ENCODE data around the gene GSTM3. TPM values are rescaled to one million over a fixed set of nuclear protein-coding genes. Genes with fewer than 3 reads are reported as not detected.
A peak's percentile ranks its signal among the peaks of the same experiment; 100 is the strongest.
"Not testable (repeated sequence)": the region's sequence is repeated elsewhere in the genome, so short reads cannot be mapped to it uniquely, and the experiment has no call there.

Gene GSTM3
- polyA plus RNA-seq, 1 donor: 132 TPM

DNA sequence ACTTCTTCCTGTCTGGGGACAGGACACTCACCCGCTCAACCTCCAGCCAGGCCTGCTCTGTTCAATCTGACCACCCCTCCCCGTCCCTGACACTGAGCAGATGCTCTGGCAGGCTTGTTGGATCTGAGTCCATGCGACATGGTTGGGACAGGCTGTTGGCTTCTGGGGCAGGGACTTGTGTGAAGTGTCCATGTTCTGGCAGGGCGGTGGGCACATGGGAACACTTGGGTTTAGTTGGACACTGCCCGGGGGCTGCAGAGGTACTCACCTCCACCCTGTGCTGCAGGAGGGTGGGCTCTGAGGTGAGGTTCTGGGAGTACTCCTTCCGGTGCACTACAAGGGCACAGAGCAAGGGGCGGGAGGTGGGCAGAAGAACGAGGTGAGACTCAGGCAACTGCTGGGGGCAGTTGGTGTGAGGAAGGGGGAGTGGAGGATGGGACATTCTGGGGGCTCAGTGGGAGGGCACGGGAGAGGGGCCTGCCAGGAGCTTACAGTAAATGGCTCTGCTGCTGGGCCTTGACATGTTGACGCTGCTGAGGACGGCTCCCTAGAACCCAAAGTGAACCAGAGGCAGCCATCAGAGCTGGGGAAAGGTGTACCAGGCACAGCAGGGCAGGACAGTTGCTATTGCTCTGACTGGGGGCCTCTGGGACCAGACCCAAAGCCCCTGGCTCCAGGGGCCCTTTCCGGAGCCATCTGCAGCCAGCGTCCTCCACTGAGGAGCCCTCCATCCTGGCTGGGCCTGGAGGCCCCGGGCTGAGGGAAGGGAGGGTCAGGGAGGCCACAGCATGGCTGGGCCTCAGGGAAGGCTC, 20.6 kb upstream of the GSTM3 start:
- H3K4me3 ChIP-seq (ENCODE audit: low read length): peak overlapping the region; percentile 92
- WGBS (ENCODE audit: insufficient coverage, low lambda C conversion rate): 20% methylated on average over 1 of the region's 14 CpGs
- DNase-seq: no peak
- no peaks in the 10 kb centered on the region for H3K9me3 ChIP-seq (ENCODE audit: control insufficient read depth, low read depth, low read length)
- peaks cover 53% of the 10 kb centered on the region for H3K36me3 ChIP-seq (ENCODE audit: control insufficient read depth, insufficient read depth, low read length)
- no peak overlapping the region for H3K27ac ChIP-seq (ENCODE audit: low read length)
- no peaks in the 10 kb centered on the region for H3K27me3 ChIP-seq (ENCODE audit: control insufficient read depth, insufficient read depth, low read length)
- peaks cover 46% of the 10 kb centered on the region for H3K4me1 ChIP-seq (ENCODE audit: control insufficient read depth, insufficient read depth, low read length)

DNA sequence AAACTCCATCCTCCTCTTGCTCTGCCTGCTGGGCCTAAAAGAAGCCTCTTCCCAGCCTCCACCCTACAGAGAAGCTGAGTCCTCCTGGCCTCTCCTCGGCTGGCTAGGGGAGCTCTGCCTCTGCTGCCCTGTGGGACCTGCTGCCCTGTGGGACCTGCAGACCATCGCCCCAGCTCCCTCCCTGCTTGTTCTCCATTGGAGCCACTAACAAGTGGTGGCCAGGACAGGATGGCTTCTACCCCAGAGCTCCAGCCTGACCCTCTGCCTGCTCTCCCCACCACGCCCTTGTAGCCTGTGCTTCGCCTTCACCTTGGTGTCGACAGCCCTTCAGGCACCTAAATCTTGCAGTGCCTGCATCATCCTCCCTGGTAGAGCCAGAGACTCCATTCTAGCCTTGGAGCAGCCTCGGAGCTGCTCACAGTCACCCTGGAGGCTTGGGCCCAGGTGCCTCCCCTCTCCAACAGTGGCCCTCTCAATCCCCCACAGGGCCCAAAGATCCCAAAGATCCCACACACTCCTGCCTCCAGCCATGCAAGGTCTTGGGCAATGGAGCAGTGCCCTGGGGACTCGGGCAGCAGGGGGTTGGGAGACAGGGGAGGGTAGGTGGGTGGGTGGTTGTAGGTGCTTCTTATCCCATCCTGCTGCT, 19.9 kb upstream of the GSTM3 start:
- no peaks in the 10 kb centered on the region for H3K27me3 ChIP-seq (ENCODE audit: control insufficient read depth, insufficient read depth, low read length)
- DNase-seq: no peak
- H3K4me1 ChIP-seq (ENCODE audit: control insufficient read depth, insufficient read depth, low read length): peaks cover 39% of the 10 kb centered on the region
- peaks cover 59% of the 10 kb centered on the region for H3K36me3 ChIP-seq (ENCODE audit: control insufficient read depth, insufficient read depth, low read length)
- no peaks in the 10 kb centered on the region for H3K9me3 ChIP-seq (ENCODE audit: control insufficient read depth, low read depth, low read length)
- H3K4me3 ChIP-seq (ENCODE audit: low read length): no peak overlapping the region
- no CpG with 5 or more reads among the region's 7 CpGs for WGBS (ENCODE audit: insufficient coverage, low lambda C conversion rate)
- H3K27ac ChIP-seq (ENCODE audit: low read length): no peak overlapping the region

DNA sequence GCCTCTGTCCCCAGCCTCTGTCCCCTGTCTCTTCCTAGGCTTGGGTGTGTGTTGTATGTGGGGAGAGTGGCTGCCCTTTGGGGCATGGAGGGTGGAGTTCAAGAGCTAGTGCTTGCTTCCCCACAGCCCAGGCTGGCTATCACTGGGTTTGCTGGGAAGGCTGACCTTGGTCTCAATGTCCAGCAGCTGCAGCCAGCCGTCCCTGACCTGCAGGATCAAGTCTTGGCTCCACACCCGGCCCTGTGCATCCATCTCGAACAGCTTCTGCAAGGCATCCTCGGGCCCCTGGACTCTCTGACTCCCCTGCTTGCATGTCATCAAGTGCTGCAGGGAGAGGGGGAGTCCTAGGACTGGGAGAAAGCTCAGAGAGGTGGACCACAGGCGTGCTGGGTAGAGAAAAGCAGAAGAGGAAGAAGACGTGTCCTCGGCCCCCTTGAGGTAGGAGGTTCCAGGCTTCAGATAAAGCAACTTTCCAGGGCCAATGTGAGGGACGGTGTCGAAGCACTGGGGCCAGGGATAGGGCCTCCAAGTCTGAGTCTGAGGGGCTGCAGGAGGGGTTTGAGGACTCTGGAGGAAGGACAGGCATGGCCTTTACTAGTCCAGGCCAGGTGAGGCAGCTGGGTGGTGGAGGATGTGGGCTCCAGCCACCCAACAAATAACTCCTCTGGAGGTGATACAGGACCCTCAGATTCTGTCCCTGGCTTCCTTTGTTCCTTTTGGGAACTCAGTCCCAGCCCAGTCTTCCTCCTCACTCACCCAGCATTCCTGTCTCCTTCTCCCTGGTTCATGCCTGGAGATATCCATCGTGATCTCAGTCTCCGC, 18.9 kb upstream of the GSTM3 start:
- Histone ChIP-seq H3K36me3 (ENCODE audit: control insufficient read depth, insufficient read depth, low read length) (peaks cover 63% of the 10 kb centered on the region), H3K9me3 (ENCODE audit: control insufficient read depth, low read depth, low read length) (no peaks in the 10 kb centered on the region), H3K27me3 (ENCODE audit: control insufficient read depth, insufficient read depth, low read length) (no peaks in the 10 kb centered on the region), H3K4me1 (ENCODE audit: control insufficient read depth, insufficient read depth, low read length) (peaks cover 29% of the 10 kb centered on the region), H3K27ac (ENCODE audit: low read length) (no peak overlapping the region), H3K4me3 (ENCODE audit: low read length) (no peak overlapping the region)
- no peak for DNase-seq
- WGBS (ENCODE audit: insufficient coverage, low lambda C conversion rate): 90% methylated on average over 2 of the region's 11 CpGs

DNA sequence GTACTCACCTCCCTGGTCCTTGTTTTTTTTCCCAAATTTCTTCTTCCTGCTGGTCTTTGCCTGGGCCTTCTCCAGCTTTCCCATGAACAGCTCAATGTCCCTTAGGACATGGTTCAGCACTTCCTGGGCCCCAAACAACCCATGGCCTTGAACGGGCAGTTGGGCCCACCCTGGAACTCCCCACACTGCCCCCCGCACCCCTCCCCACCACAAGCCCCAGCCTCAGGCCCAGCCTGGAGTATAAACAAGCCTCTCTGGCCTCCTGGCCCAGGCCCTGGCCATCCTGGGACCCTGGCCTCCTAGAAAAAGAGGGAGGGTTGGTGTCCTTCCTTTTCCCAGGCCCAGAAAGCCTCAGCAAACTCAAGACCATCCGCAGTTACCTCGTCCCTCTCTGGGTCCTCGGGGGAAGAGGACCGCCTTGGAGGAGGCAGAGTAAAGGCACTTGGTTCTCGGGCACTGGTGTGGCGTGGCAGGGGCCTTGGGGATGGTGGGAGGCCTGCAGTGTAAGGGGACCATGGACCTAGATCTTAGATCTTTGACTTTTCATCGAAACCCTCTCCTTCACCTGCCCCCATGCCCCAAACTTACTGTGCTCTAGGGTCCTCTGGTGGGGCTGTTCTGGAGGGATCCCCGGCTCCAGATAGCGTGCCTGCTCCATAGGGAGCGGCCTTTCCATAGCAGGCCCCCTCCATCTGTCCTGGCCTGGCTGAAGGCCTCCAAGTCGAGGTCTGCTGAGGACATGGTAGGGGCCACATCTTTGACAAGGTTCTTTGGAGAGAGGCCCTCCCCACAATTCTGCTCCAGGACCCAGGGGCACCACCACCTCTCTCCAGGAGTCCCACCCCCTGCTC, 17.3 kb upstream of the GSTM3 start:
- WGBS (ENCODE audit: insufficient coverage, low lambda C conversion rate): no CpG with 5 or more reads among the region's 13 CpGs
- Histone ChIP-seq H3K4me3 (ENCODE audit: low read length) (no peak overlapping the region), H3K9me3 (ENCODE audit: control insufficient read depth, low read depth, low read length) (no peaks in the 10 kb centered on the region), H3K27me3 (ENCODE audit: control insufficient read depth, insufficient read depth, low read length) (no peaks in the 10 kb centered on the region), H3K27ac (ENCODE audit: low read length) (no peak overlapping the region), H3K4me1 (ENCODE audit: control insufficient read depth, insufficient read depth, low read length) (peaks cover 20% of the 10 kb centered on the region), H3K36me3 (ENCODE audit: control insufficient read depth, insufficient read depth, low read length) (peaks cover 70% of the 10 kb centered on the region)
- DNase-seq: no peak

DNA sequence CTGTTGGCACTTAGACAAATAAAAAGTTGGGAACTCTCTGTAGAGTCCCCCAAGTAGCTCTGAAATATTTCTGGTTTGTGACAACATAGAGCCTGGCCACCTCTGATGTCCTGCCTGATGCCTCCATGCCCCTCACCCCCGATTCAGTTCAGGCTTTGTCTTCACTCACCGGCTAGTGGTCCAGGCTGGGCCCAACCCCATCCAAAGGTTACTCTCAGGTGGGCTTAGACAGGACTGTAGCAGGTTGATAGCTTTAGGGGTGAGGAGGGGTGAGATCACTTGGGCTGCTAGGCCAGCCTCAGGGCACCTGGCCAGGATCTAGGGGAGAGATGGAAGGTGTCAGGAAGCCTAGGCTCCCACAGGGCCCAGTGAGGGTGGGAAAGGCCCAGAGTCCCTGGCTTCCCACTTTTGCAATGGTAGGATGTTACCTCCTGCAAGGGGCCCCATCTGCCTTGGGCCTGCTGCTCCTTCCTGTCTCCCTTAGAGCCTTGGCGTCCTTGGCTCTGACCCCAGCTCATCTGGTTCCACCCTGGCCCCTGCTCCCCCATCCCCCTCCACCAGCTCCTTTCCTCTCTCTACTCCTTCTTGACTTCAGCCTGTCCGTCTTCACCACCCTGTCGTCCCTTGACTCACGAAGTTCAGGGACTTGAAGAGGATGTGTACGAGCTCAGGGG, 16.1 kb upstream of the GSTM3 start:
- Histone ChIP-seq H3K4me1 (ENCODE audit: control insufficient read depth, insufficient read depth, low read length) (peaks cover 13% of the 10 kb centered on the region), H3K9me3 (ENCODE audit: control insufficient read depth, low read depth, low read length) (no peaks in the 10 kb centered on the region), H3K27me3 (ENCODE audit: control insufficient read depth, insufficient read depth, low read length) (no peaks in the 10 kb centered on the region), H3K36me3 (ENCODE audit: control insufficient read depth, insufficient read depth, low read length) (peaks cover 81% of the 10 kb centered on the region), H3K27ac (ENCODE audit: low read length) (no peak overlapping the region), H3K4me3 (ENCODE audit: low read length) (no peak overlapping the region)
- DNase-seq: no peak
- WGBS (ENCODE audit: insufficient coverage, low lambda C conversion rate): no CpG with 5 or more reads among the region's 7 CpGs

DNA sequence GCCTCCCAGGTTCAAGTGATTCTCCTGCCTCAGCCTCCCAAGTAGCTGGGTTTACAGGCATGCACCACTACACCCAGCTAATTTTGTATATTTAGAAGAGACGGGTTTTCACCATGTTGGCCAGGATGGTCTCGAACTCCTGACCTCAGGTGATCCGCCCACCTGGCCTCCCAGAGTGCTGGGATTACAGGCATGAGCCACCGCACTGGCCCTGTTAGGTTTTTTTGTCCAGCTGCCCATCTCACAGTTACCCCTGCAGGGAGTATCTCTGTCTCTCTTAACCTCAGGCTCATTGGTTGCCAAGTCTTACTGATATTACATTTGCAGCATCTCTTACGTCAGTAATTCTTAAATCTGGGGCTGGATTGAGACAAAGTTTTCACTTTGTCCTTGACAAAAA, 15.5 kb upstream of the GSTM3 start:
- peaks cover 11% of the 10 kb centered on the region for H3K4me1 ChIP-seq (ENCODE audit: control insufficient read depth, insufficient read depth, low read length)
- 86% methylated on average over 1 of the region's 5 CpGs for WGBS (ENCODE audit: insufficient coverage, low lambda C conversion rate)
- H3K4me3 ChIP-seq (ENCODE audit: low read length); DNase-seq; H3K27me3 ChIP-seq (ENCODE audit: control insufficient read depth, insufficient read depth, low read length); H3K27ac ChIP-seq (ENCODE audit: low read length); H3K9me3 ChIP-seq (ENCODE audit: control insufficient read depth, low read depth, low read length): not testable (repeated sequence)
- H3K36me3 ChIP-seq (ENCODE audit: control insufficient read depth, insufficient read depth, low read length): peaks cover 83% of the 10 kb centered on the region

DNA sequence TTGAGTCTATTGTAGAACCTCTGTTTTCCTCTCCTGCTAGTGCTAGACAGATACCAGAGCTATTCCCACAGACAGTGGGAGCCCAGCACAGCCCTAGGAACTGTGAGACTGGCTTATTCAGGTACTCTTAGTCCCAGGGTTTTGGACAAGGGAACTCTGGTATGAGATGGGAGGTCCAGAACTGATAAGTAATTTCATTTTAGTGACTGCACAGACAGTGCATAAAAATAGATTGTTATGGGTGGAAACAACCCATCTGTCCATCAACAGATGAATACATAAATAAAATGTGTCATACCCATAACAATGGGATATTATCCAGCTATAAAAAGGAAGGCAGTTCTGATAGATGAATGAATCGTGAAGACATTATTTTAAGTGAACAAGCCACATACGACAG, 13.9 kb upstream of the GSTM3 start:
- Histone ChIP-seq H3K27me3 (ENCODE audit: control insufficient read depth, insufficient read depth, low read length) (no peaks in the 10 kb centered on the region), H3K36me3 (ENCODE audit: control insufficient read depth, insufficient read depth, low read length) (peaks cover 84% of the 10 kb centered on the region), H3K4me3 (ENCODE audit: low read length) (no peak overlapping the region), H3K4me1 (ENCODE audit: control insufficient read depth, insufficient read depth, low read length) (peaks cover 2% of the 10 kb centered on the region), H3K9me3 (ENCODE audit: control insufficient read depth, low read depth, low read length) (no peaks in the 10 kb centered on the region), H3K27ac (ENCODE audit: low read length) (no peak overlapping the region)
- no peak for DNase-seq
- WGBS (ENCODE audit: insufficient coverage, low lambda C conversion rate): 73% methylated on average over 2 of the region's 2 CpGs

DNA sequence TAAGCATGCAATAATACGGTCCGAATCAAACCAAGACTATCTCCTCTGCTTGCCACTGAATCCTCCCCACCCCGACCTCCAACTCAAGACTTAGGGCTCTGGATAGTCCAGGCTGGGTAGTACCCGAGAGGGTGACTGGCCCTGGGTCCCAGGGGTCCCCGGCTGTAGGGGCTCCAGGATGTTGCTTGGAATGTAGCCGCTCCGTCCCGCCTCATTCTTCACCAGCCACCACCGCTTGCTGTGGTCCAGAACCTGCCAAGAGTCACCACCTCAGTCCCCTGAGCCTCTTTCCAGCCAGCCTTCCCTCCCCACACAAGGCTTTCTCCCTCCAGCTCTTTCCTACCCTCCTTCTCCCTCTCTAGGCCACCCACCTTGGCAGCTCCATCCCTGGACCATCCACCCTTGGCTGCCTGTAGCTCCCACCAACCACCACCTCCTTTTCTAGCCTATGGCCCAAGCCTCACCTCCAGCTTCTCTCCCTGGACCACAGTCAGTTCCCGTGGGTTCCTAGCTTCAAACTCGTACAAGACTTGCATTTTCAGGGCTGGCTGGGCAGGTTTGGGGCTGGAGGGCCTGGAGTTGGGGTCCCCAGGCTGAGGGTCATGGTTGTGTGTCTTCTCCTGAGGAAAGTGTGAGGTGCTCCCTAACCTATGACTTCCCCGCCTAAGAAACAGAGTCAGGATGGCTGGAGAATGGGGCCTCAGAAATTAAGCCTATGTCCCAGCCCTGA, 10.9 kb upstream of the GSTM3 start:
- no peak for DNase-seq
- Histone ChIP-seq H3K9me3 (ENCODE audit: control insufficient read depth, low read depth, low read length) (peaks cover 3% of the 10 kb centered on the region), H3K4me3 (ENCODE audit: low read length) (no peak overlapping the region), H3K36me3 (ENCODE audit: control insufficient read depth, insufficient read depth, low read length) (peaks cover 62% of the 10 kb centered on the region), H3K4me1 (ENCODE audit: control insufficient read depth, insufficient read depth, low read length) (no peaks in the 10 kb centered on the region), H3K27ac (ENCODE audit: low read length) (no peak overlapping the region), H3K27me3 (ENCODE audit: control insufficient read depth, insufficient read depth, low read length) (no peaks in the 10 kb centered on the region)
- WGBS (ENCODE audit: insufficient coverage, low lambda C conversion rate): no CpG with 5 or more reads among the region's 12 CpGs

DNA sequence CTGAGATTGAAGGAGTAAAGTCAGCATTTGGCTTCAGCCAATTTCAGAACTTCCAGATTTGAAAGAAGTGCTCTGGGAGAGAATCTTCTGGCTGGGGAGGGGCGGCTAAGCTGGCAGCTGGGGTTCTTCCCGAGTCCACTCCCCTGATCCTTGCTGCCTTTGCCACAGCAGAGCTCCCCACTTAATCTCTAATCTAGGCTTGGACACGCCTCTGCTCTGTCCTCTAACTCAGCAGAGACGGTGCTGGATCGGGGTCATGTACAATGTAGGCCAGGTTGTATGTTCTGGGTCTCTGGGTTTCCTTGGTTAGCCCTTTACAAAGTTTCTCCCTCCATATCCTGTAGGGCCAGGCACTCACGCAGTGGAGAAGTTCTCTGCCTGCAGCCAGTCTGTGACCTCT, 10.1 kb upstream of the GSTM3 start:
- Histone ChIP-seq H3K27me3 (ENCODE audit: control insufficient read depth, insufficient read depth, low read length) (no peaks in the 10 kb centered on the region), H3K4me1 (ENCODE audit: control insufficient read depth, insufficient read depth, low read length) (no peaks in the 10 kb centered on the region), H3K27ac (ENCODE audit: low read length) (no peak overlapping the region), H3K9me3 (ENCODE audit: control insufficient read depth, low read depth, low read length) (peaks cover 3% of the 10 kb centered on the region), H3K36me3 (ENCODE audit: control insufficient read depth, insufficient read depth, low read length) (peaks cover 55% of the 10 kb centered on the region), H3K4me3 (ENCODE audit: low read length) (no peak overlapping the region)
- no CpG with 5 or more reads among the region's 6 CpGs for WGBS (ENCODE audit: insufficient coverage, low lambda C conversion rate)
- no peak for DNase-seq
